ENCODE results near the gene CRTAC1. TPM values are rescaled to one million over a fixed set of nuclear protein-coding genes. Genes with fewer than 3 reads are reported as not detected.

The CRTAC1 gene
- total RNA-seq (2014; rRNA removed; shearing (Covaris generic)) (0.74 and 1.2 TPM in 2 replicates), polyA plus RNA-seq (2016; fragmentation: Nextera tagmentation; extraction: Ambion mirVana) (0.47 and 0.63 TPM in 2 replicates)
- long read RNA-seq, partial matches to known transcripts: 0 of 2 reads
- long read RNA-seq, other reads (novel, unspliced or antisense): 1 of 2 reads

- H3K9me3 Mint-ChIP-seq: no peaks in the 10 kb centered on the region
- peak within 1 kb of the TSS; percentile 90 for H3K4me2 ChIP-seq
- peak; percentile 92 for DNase-seq (ENCODE audit: low spot score)
- H2AFZ ChIP-seq: peak within 1 kb of the TSS; percentile 94
- H3K4me3 ChIP-seq: peak within 1 kb of the TSS; percentile 79
- TF ChIP-seq CTCF (conservative IDR thresholded peaks at IDR 0.05; ENCODE audit: low read depth in 2 of 2) (peak in 1 of 2 experiments; percentile 10; a peak in 2 of 4 replicates), ZNF331 (CRISPR knock-in tag; IDR thresholded peaks at IDR 0.05; ENCODE audit: low read depth) (no peak), POLR2AphosphoS5 (IDR thresholded peaks at IDR 0.05; ENCODE audit: low read depth) (peak; percentile 69), EZH2 (IDR thresholded peaks at IDR 0.05; ENCODE audit: low read depth, unreplicated experiment) (peak; percentile 63)
- no peak within 1 kb of the TSS for H3K27ac ChIP-seq (ENCODE audit: low read depth)
- H3K79me2 ChIP-seq (replicated peaks; ENCODE audit: insufficient read depth): no peaks in the 10 kb centered on the region
- peaks cover 69% of the 10 kb centered on the region for H3K27me3 Mint-ChIP-seq (ENCODE audit: insufficient read depth, low read depth, poor library complexity)
- no peaks in the 10 kb centered on the region for H3K36me3 ChIP-seq (ENCODE audit: insufficient read depth)
- H3F3A ChIP-seq (replicated peaks; ENCODE audit: low read depth): no peaks in the 10 kb centered on the region
- H4K20me1 ChIP-seq (replicated peaks; ENCODE audit: insufficient read depth): peaks cover 17% of the 10 kb centered on the region
- no peak within 1 kb of the TSS for H3K27ac Mint-ChIP-seq
- peaks cover 81% of the 10 kb centered on the region for H3K27me3 ChIP-seq (ENCODE audit: insufficient read depth)
- H3K4me1 ChIP-seq (ENCODE audit: insufficient read depth): peaks cover 13% of the 10 kb centered on the region; the same call in 1 of the 2 replicates
- ATAC-seq: peak; percentile 75
- H3K4me3 Mint-ChIP-seq: peak within 1 kb of the TSS; percentile 70
- no peaks in the 10 kb centered on the region for H3K36me3 Mint-ChIP-seq (ENCODE audit: low read depth)
- H3K4me1 Mint-ChIP-seq: peaks cover 23% of the 10 kb centered on the region
- H3K9me2 ChIP-seq (ENCODE audit: insufficient read depth): no peaks in the 10 kb centered on the region
Observed at GRCh38 chr10:98030093-98030821, at the start of gene CRTAC1. TSS of gene CRTAC1 (minus strand) at chr10:98030621. CDS start at chr10:98030472, 149 bp downstream.

- H3K4me1 Mint-ChIP-seq: no peaks in the 10 kb centered on the region
- ATAC-seq: no peak
- Histone ChIP-seq H3K4me1 (ENCODE audit: insufficient read depth) (no peaks in the 10 kb centered on the region), H2AFZ (no peak overlapping the region), H4K20me1 (replicated peaks; ENCODE audit: insufficient read depth) (0 out of 2 replicates have a peak, but pooled peaks cover 3% of the 10 kb centered on the region), H3K9me2 (ENCODE audit: insufficient read depth) (no peaks in the 10 kb centered on the region), H3K4me3 (no peak overlapping the region), H3K79me2 (replicated peaks; ENCODE audit: insufficient read depth) (no peaks in the 10 kb centered on the region), H3K36me3 (ENCODE audit: insufficient read depth) (no peaks in the 10 kb centered on the region), H3K27me3 (ENCODE audit: insufficient read depth) (no peaks in the 10 kb centered on the region), H3F3A (replicated peaks; ENCODE audit: low read depth) (no peaks in the 10 kb centered on the region), H3K27ac (ENCODE audit: low read depth) (no peak overlapping the region), H3K4me2 (no peak overlapping the region)
- no peaks in the 10 kb centered on the region for H3K9me3 Mint-ChIP-seq
- H3K27ac Mint-ChIP-seq: no peak overlapping the region
- DNase-seq (ENCODE audit: low spot score): no peak
- H3K36me3 Mint-ChIP-seq (ENCODE audit: low read depth): no peaks in the 10 kb centered on the region
- H3K4me3 Mint-ChIP-seq: no peak overlapping the region
- peaks cover 8% of the 10 kb centered on the region for H3K27me3 Mint-ChIP-seq (ENCODE audit: insufficient read depth, low read depth, poor library complexity)
- no peak for TF ChIP-seq ZNF462 (CRISPR knock-in tag; IDR thresholded peaks at IDR 0.05)
- no peak for TF ChIP-seq ZNF114 (CRISPR knock-in tag; IDR thresholded peaks at IDR 0.05)
- no peak for TF ChIP-seq EZH2 (IDR thresholded peaks at IDR 0.05; ENCODE audit: low read depth, unreplicated experiment)
- no peak for TF ChIP-seq ZNF331 (CRISPR knock-in tag; IDR thresholded peaks at IDR 0.05; ENCODE audit: low read depth)
- TF ChIP-seq REST (IDR thresholded peaks at IDR 0.05; ENCODE audit: unreplicated experiment): no peak
- no peak for TF ChIP-seq POLR2AphosphoS5 (IDR thresholded peaks at IDR 0.05; ENCODE audit: low read depth)
- no peak for TF ChIP-seq CREB1 (CRISPR knock-in tag; IDR thresholded peaks at IDR 0.05; ENCODE audit: low read depth)
Observed at GRCh38 chr10:98078774-98079173, 48.4 kb upstream of the CRTAC1 start.

Measured in GM23338 (cell line).